Omental fat pad (tissue), 4 donors: ENCODE measurements around the gene PRPF18. TPM values are rescaled to one million over a fixed set of nuclear protein-coding genes. Genes with fewer than 3 reads are reported as not detected.

Experiments
- ATAC-seq: fragments of 150-250 bp; one replicate; pipeline ENCODE4 v1.9.1; 2016; ENCODE audit warnings: mild to moderate bottlenecking, moderate library complexity; ENCODE audit not compliant: low FRiP score
- DNase-seq: peaks from one replicate; pipeline ENCODE4 v3.0.0-alpha.2; 2019; ENCODE audit warnings: low spot score
- CTCF ChIP-seq, 3 donors: fragments of 450-650 bp; IDR thresholded peaks; one replicate each; pipeline ENCODE4 v1.5.1; 2016 to 2017; ENCODE audit warnings: antibody characterized with exemption in 3 of 3, mild to moderate bottlenecking in 3 of 3, moderate library complexity in 2 of 3
- total RNA-seq, 4 donors: library from RNA; depleted of rRNA; stranded (reverse); fragments of >200 nt; gene quantifications; one replicate each; pipeline ENCODE4 v1.1.0, GENCODE V29; 2016

Gene PRPF18
- total RNA-seq, 4 donors from 2014 or later, result 21.2 to 32.9 (median 25.3) TPM

- ATAC-seq, result no peak
- DNase-seq, result no peak
- no peak for TF ChIP-seq CTCF (IDR thresholded peaks at IDR 0.05)
Measured at GRCh38 chr10:13656337-13657100, 69.8 kb downstream of the PRPF18 start.

GRCh38 chr10:13657101-13657680 is 70.4 kb downstream of the PRPF18 start:
- ATAC-seq (no peak), DNase-seq (no peak)

GRCh38 chr10:13658264-13658663 is 71.5 kb downstream of the PRPF18 start:
- TF ChIP-seq CTCF (IDR thresholded peaks at IDR 0.05), result no peak
- ATAC-seq (no peak), DNase-seq (no peak)

More at GRCh38 chr10:13657101-13657680, 70.4 kb downstream of the PRPF18 start:
- TF ChIP-seq CTCF (IDR thresholded peaks at IDR 0.05), result no peak

- no peak for DNase-seq
- no peak for TF ChIP-seq CTCF (IDR thresholded peaks at IDR 0.05)
- no peak for ATAC-seq
Measured at GRCh38 chr10:13658871-13659685, 72.3 kb downstream of the PRPF18 start.

- peak in 2 of 3 donors; percentile 22 to 70 for TF ChIP-seq CTCF (IDR thresholded peaks at IDR 0.05)
- ATAC-seq (peak; percentile 61), DNase-seq (peak; percentile 60)
Measured at GRCh38 chr10:13659887-13660550, 73.3 kb downstream of the PRPF18 start.

- TF ChIP-seq CTCF (IDR thresholded peaks at IDR 0.05), result no peak
Measured at GRCh38 chr10:13660551-13660920, 73.8 kb downstream of the PRPF18 start.

More at GRCh38 chr10:13660551-13660920, 73.8 kb downstream of the PRPF18 start:
- DNase-seq, result no peak
- no peak for ATAC-seq
